GM23248 (cell line): Measurements from ENCODE around the gene MYO1E. TPM values are rescaled to one million over a fixed set of nuclear protein-coding genes. Genes with fewer than 3 reads are reported as not detected.

ENCODE experiments used
- DNase-seq: peaks from one replicate; pipeline ENCODE4 v3.0.0-alpha.2; 2015
- H2AFZ ChIP-seq: fragments of 200-600 bp; sonication (generic); 2 replicates; pipeline ENCODE4 v1.6.1; 2016; ENCODE audit warnings: antibody characterized with exemption
- H3F3A ChIP-seq: fragments of 200-600 bp; sonication (generic); 2 replicates; pipeline ENCODE4 v1.6.1; 2016; ENCODE audit warnings: mild to moderate bottlenecking, antibody characterized with exemption, mixed run types; ENCODE audit not compliant: insufficient read depth
- H3K27ac ChIP-seq: fragments of 200-600 bp; sonication (generic); 2 replicates; pipeline ENCODE4 v1.5.1; 2016; ENCODE audit warnings: mild to moderate bottlenecking
- H3K27me3 ChIP-seq: fragments of 200-600 bp; sonication (generic); replicated peaks from 2 replicates; pipeline ENCODE4 v1.6.1; 2016; ENCODE audit warnings: mild to moderate bottlenecking; ENCODE audit not compliant: insufficient read depth
- H3K36me3 ChIP-seq: fragments of 200-600 bp; sonication (generic); 2 replicates; pipeline ENCODE4 v1.6.1; 2016; ENCODE audit warnings: low read depth, mild to moderate bottlenecking
- H3K4me1 ChIP-seq: fragments of 200-600 bp; sonication (generic); 2 replicates; pipeline ENCODE4 v1.6.1; 2016; ENCODE audit warnings: mild to moderate bottlenecking; ENCODE audit not compliant: insufficient read depth
- H3K4me2 ChIP-seq: fragments of 200-600 bp; sonication (generic); one replicate; pipeline ENCODE4 v1.6.1; 2016; ENCODE audit warnings: mild to moderate bottlenecking; ENCODE audit not compliant: unreplicated experiment
- H3K4me3 ChIP-seq: fragments of 200-600 bp; sonication (generic); 2 replicates; pipeline ENCODE4 v1.5.1; 2016; ENCODE audit warnings: mild to moderate bottlenecking
- H3K79me2 ChIP-seq: fragments of 200-600 bp; sonication (generic); 2 replicates; pipeline ENCODE4 v1.6.1; 2016; ENCODE audit warnings: mild to moderate bottlenecking; ENCODE audit not compliant: insufficient read depth
- H3K9ac ChIP-seq: fragments of 200-600 bp; sonication (generic); 2 replicates; pipeline ENCODE4 v1.6.1; 2016; ENCODE audit warnings: mild to moderate bottlenecking
- H3K9me2 ChIP-seq: fragments of 200-600 bp; sonication (generic); 2 replicates; pipeline ENCODE4 v1.6.1; 2016; ENCODE audit warnings: mixed run types, mild to moderate bottlenecking, moderate library complexity; ENCODE audit not compliant: insufficient read depth
- H3K9me3 ChIP-seq: fragments of 200-600 bp; sonication (generic); one replicate; pipeline ENCODE4 v1.6.1; 2017; ENCODE audit warnings: low read depth
- H4K20me1 ChIP-seq: fragments of 200-600 bp; sonication (generic); 2 replicates; pipeline ENCODE4 v1.6.0; 2016; ENCODE audit not compliant: insufficient read depth
- EZH2 ChIP-seq: fragments of 200-600 bp; sonication (generic); IDR thresholded peaks from 2 replicates; pipeline ENCODE4 v1.6.1; 2018; ENCODE audit warnings: antibody characterized with exemption, mild to moderate bottlenecking; ENCODE audit not compliant: insufficient read depth, poor library complexity, severe bottlenecking
- EZH2phosphoT487 ChIP-seq: fragments of 200-600 bp; sonication (generic); IDR thresholded peaks from 2 replicates; pipeline ENCODE4 v1.6.1; 2018; ENCODE audit warnings: antibody characterized with exemption, moderate library complexity, mild to moderate bottlenecking, low read depth; ENCODE audit not compliant: insufficient read depth
- WGBS, 2 experiments: methylation state at CpG; one replicate each; pipeline ENCODE4 v1.1.6; 2015 to 2017; ENCODE audit warnings: low lambda C conversion rate in 2 of 2, low coverage in 1 of 2; ENCODE audit errors: missing lambda C conversion rate in 2 of 2; 5-methylcytosine and 5-hydroxymethylcytosine counted together
- in situ Hi-C: fragments of 300-500 bp; cut with MboI; formaldehyde crosslinking; loops from 2 replicates; pipeline ENCODE4 v1.15.0; 2020
- polyA plus RNA-seq: library from polyadenylated mRNA; unstranded; fragments of >200 nt; fragmentation: Nextera tagmentation; extraction: Ambion mirVana; gene quantifications from 2 replicates; pipeline ENCODE4 v1.2.1, GENCODE V29; 2016
- total RNA-seq: library from RNA; depleted of rRNA; stranded (reverse); fragments of >200 nt; shearing (Covaris generic); gene quantifications from 2 replicates; pipeline ENCODE4 v1.2.3, GENCODE V29; 2014

Gene MYO1E
- total and polyA plus RNA-seq, 2 experiments from 2014 or later = 155 to 190 TPM

GRCh38 chr15:59216911-59217310, 155.8 kb downstream of the MYO1E start:
- no peak for DNase-seq
- H4K20me1 ChIP-seq = no peaks in the 10 kb centered on the region
- H3K79me2 ChIP-seq = no peaks in the 10 kb centered on the region
- H3K9ac ChIP-seq = no peak overlapping the region
- peaks cover 8% of the 10 kb centered on the region for H3K4me1 ChIP-seq
- no peak for TF ChIP-seq EZH2
- H3F3A ChIP-seq = peaks cover 12% of the 10 kb centered on the region
- 95 to 96% methylated on average over 5 of the region's 5 CpGs for WGBS, 2 experiments
- H3K9me2 ChIP-seq = no peaks in the 10 kb centered on the region
- no peaks in the 10 kb centered on the region for H3K9me3 ChIP-seq
- H3K4me2 ChIP-seq = no peak overlapping the region
- no peaks in the 10 kb centered on the region for H3K27me3 ChIP-seq
- H3K4me3 ChIP-seq = no peak overlapping the region
- H3K27ac ChIP-seq = no peak overlapping the region
- in situ Hi-C loops = no loop called here
- no peak overlapping the region for H2AFZ ChIP-seq
- H3K36me3 ChIP-seq = peaks cover 56% of the 10 kb centered on the region

GRCh38 chr15:59210186-59210585, 162.5 kb downstream of the MYO1E start:
- Histone ChIP-seq H3K4me3 (no peak overlapping the region), H3K4me2 (no peak overlapping the region), H3K79me2 (peaks cover 8% of the 10 kb centered on the region; the same call in 1 of the 2 replicates), H3K9ac (no peak overlapping the region), H3K9me2 (no peaks in the 10 kb centered on the region), H3K36me3 (peaks cover 63% of the 10 kb centered on the region), H3K9me3 (no peaks in the 10 kb centered on the region), H2AFZ (no peak overlapping the region), H3K27ac (no peak overlapping the region), H3K27me3 (no peaks in the 10 kb centered on the region), H3K4me1 (0 out of 2 replicates have a peak, but pooled peaks cover 12% of the 10 kb centered on the region), H4K20me1 (no peaks in the 10 kb centered on the region), H3F3A (peaks cover 33% of the 10 kb centered on the region)
- WGBS, 2 experiments = 56 to 71% methylated on average over 2 of the region's 2 CpGs
- DNase-seq = no peak
- in situ Hi-C loops = no loop called here
- TF ChIP-seq EZH2 = no peak
- no peak for TF ChIP-seq EZH2phosphoT487

- Histone ChIP-seq H3K27me3 (no peaks in the 10 kb centered on the region), H4K20me1 (no peaks in the 10 kb centered on the region), H3K9me2 (no peaks in the 10 kb centered on the region), H3K36me3 (peaks cover 63% of the 10 kb centered on the region), H3K9me3 (no peaks in the 10 kb centered on the region), H3K4me2 (peak overlapping the region; percentile 16), H3K4me1 (0 out of 2 replicates have a peak, but pooled peaks cover 12% of the 10 kb centered on the region), H3K4me3 (no peak overlapping the region), H3K79me2 (peaks cover 8% of the 10 kb centered on the region; the same call in 1 of the 2 replicates), H3K27ac (peak overlapping the region; percentile 49), H2AFZ (no peak overlapping the region), H3F3A (peaks cover 33% of the 10 kb centered on the region), H3K9ac (no peak overlapping the region)
- WGBS, 2 experiments = 79 to 81% methylated on average over 7 of the region's 7 CpGs
- TF ChIP-seq EZH2 (no peak), EZH2phosphoT487 (no peak)
- in situ Hi-C loops = no loop called here
- peak; percentile 77 for DNase-seq
Measured at GRCh38 chr15:59208613-59209249, 163.9 kb downstream of the MYO1E start.

- Histone ChIP-seq H3K9me2 (no peaks in the 10 kb centered on the region), H3K4me3 (no peak within 1 kb of the TSS), H2AFZ (no peak within 1 kb of the TSS), H3K27ac (no peak within 1 kb of the TSS), H3K36me3 (peaks cover 77% of the 10 kb centered on the region), H3K27me3 (no peaks in the 10 kb centered on the region), H3F3A (peaks cover 33% of the 10 kb centered on the region), H4K20me1 (no peaks in the 10 kb centered on the region), H3K9me3 (no peaks in the 10 kb centered on the region), H3K4me1 (0 out of 2 replicates have a peak, but pooled peaks cover 12% of the 10 kb centered on the region), H3K79me2 (peaks cover 12% of the 10 kb centered on the region; the same call in 1 of the 2 replicates), H3K9ac (no peak within 1 kb of the TSS), H3K4me2 (no peak within 1 kb of the TSS)
- in situ Hi-C loops = no loop called here
- no peak for DNase-seq
- WGBS, 2 experiments = 95 to 96% methylated on average over 30 of the region's 30 CpGs
- no peak for TF ChIP-seq EZH2
- TF ChIP-seq EZH2phosphoT487 = no peak
Measured at GRCh38 chr15:59206623-59207183, 166.0 kb downstream of the MYO1E start, which contains the start of gene LDHAL6B. LDHAL6B (plus strand) TSS chr15:59206843; CDS start chr15:59206941, 98 bp downstream.
